ENCODE measurements around the gene USP21.

USP21 gene

DNA sequence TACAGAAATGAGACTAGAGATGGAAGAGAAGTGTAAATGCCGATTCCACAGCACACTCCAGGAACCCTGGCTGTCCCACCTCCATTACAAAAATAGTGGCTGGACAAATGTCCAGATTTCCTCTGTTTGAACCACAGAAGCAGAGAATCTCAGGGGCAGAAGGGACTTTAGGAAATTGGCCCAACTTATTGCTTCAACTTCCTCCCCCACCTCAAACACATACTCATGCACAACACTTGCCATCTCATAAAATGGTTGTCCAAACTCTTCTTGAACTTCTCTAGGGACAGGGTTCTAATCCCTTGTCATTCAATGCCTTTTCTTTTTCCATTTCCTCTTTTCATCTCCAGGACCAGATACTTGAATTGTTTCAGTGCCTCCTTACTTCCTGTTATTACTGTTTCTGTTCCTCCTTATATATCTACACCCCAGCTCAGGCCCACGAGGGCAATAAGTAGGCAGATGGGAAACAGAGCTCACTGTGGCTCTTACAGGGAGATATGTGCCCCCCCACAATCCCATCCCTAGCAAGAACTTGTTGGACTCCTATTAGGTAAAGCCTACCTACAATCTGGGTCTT is 26.5 kb downstream of the USP21 start:
- H3K9me3 ChIP-seq (ENCODE audit: control insufficient read depth, insufficient read depth, low read length), result no peaks in the 10 kb centered on the region
- H3K27ac ChIP-seq (ENCODE audit: low read depth, low read length), result no peak overlapping the region
- H3K4me1 ChIP-seq (ENCODE audit: control insufficient read depth, insufficient read depth, low read length), result no peaks in the 10 kb centered on the region
- no peaks in the 10 kb centered on the region; the same call in 1 of the 2 replicates for H3K36me3 ChIP-seq (ENCODE audit: control insufficient read depth, insufficient read depth, low read length)
- H3K4me3 ChIP-seq (ENCODE audit: low read depth, low read length), result no peak overlapping the region
- H3K9ac ChIP-seq (ENCODE audit: low read depth, low read length), result no peak overlapping the region
- H3K27me3 ChIP-seq (ENCODE audit: control insufficient read depth, insufficient read depth, low read length), result no peaks in the 10 kb centered on the region

DNA sequence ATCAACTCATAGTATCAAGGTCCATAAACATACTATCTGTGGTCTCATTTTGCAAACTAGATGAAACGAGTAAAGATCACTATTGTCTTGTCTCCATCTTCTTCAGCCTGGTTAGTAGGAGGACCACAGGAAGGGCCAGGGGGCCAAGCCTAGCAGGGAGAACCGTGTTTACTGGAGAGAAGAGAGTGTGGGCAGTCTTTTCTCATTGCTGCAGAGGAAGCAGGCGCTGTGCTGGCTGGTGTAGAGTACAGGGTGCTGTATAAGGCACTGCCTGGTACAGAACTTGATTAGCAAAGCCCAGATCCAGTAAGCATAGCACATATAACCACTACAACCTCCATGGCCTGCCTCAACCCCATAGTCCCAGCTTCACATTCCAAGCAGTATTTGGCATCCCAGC is 28.0 kb downstream of the USP21 start:
- H3K36me3 ChIP-seq (ENCODE audit: control insufficient read depth, insufficient read depth, low read length), result peaks cover 5% of the 10 kb centered on the region
- H3K9ac ChIP-seq (ENCODE audit: low read depth, low read length), result no peak overlapping the region
- no peaks in the 10 kb centered on the region for H3K27me3 ChIP-seq (ENCODE audit: control insufficient read depth, insufficient read depth, low read length)
- H3K9me3 ChIP-seq (ENCODE audit: control insufficient read depth, insufficient read depth, low read length), result no peaks in the 10 kb centered on the region
- no peaks in the 10 kb centered on the region for H3K4me1 ChIP-seq (ENCODE audit: control insufficient read depth, insufficient read depth, low read length)
- H3K27ac ChIP-seq (ENCODE audit: low read depth, low read length), result no peak overlapping the region
- H3K4me3 ChIP-seq (ENCODE audit: low read depth, low read length), result no peak overlapping the region

DNA sequence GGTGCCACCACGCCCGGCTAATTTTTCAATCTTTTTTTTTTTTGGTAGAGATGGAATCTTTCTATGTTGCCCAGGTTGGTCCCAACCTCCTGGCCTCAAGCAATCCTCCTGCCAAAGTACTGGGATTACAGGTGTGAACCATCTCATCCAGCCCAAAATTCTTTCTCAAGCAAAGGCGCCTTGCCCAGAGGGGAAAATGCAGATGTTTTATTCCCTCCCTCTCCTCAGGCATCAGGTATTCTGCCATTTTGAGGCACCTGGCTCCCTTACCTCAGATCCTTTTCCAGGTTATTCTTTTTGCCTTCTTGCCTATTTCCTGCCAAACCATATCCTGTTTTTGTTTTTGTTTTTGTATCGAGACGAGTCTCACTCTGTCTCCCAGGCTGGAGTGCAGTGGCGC is 29.1 kb downstream of the USP21 start:
- no peak overlapping the region for H3K9ac ChIP-seq (ENCODE audit: low read depth, low read length)
- no peaks in the 10 kb centered on the region for H3K4me1 ChIP-seq (ENCODE audit: control insufficient read depth, insufficient read depth, low read length)
- H3K27ac ChIP-seq (ENCODE audit: low read depth, low read length), result no peak overlapping the region
- peaks cover 5% of the 10 kb centered on the region for H3K36me3 ChIP-seq (ENCODE audit: control insufficient read depth, insufficient read depth, low read length)
- H3K27me3 ChIP-seq (ENCODE audit: control insufficient read depth, insufficient read depth, low read length), result no peaks in the 10 kb centered on the region
- H3K9me3 ChIP-seq (ENCODE audit: control insufficient read depth, insufficient read depth, low read length), result no peaks in the 10 kb centered on the region
- no peak overlapping the region for H3K4me3 ChIP-seq (ENCODE audit: low read depth, low read length)

DNA sequence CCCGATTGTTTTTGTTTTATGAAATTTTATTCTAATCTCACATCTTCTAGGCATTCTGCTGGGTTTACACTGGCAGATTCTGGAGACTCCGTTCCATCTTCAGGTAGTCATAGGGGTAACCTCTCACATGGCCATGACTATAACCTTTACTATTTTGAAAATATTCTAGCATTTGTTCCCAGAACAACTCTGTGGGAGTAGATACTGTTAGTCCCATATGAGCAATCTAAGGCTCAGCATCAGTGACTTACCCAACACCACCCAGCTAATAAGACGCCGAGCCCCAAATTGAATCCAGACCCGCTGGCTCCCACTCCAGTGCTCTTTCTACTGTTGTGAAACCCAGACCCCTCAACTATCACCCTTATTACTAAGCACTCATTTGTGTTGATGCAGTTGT is 29.7 kb downstream of the USP21 start:
- Histone ChIP-seq H3K4me3 (ENCODE audit: low read depth, low read length) (no peak overlapping the region), H3K36me3 (ENCODE audit: control insufficient read depth, insufficient read depth, low read length) (peaks cover 5% of the 10 kb centered on the region), H3K9ac (ENCODE audit: low read depth, low read length) (no peak overlapping the region), H3K27me3 (ENCODE audit: control insufficient read depth, insufficient read depth, low read length) (no peaks in the 10 kb centered on the region), H3K4me1 (ENCODE audit: control insufficient read depth, insufficient read depth, low read length) (no peaks in the 10 kb centered on the region), H3K9me3 (ENCODE audit: control insufficient read depth, insufficient read depth, low read length) (no peaks in the 10 kb centered on the region), H3K27ac (ENCODE audit: low read depth, low read length) (no peak overlapping the region)

DNA sequence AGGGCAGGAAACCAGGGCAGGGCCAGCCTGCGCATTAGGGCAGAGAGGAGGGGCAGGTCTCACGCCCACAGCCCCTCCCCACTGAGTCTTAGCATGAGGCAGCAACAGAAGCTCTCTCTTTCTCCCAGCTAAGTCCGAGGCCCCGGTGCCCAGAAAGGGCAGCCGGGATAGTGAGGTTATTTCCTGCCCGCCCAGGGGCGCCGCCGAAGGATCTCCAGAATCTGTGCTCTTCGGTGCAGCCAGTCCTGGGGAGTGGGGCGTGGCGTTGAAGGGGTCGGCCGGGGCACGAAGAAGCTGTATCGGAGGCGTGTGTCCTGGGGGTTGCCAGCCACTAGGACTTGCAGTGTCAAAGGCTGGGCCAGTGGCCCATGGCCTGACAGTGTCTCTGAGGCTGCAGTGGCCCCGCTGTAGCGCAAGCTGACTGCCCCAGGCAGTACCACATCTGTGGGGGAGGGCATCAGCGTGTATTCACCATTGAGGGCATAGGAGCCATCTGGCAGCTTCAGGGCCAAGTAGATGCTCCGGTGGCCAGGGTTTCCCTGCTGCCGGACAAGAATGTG is 31.7 kb downstream of the USP21 start:
- Histone ChIP-seq H3K27ac (ENCODE audit: low read depth, low read length) (no peak overlapping the region), H3K4me1 (ENCODE audit: control insufficient read depth, insufficient read depth, low read length) (no peaks in the 10 kb centered on the region), H3K36me3 (ENCODE audit: control insufficient read depth, insufficient read depth, low read length) (peaks cover 5% of the 10 kb centered on the region), H3K27me3 (ENCODE audit: control insufficient read depth, insufficient read depth, low read length) (no peaks in the 10 kb centered on the region), H3K4me3 (ENCODE audit: low read depth, low read length) (no peak overlapping the region), H3K9me3 (ENCODE audit: control insufficient read depth, insufficient read depth, low read length) (no peaks in the 10 kb centered on the region), H3K9ac (ENCODE audit: low read depth, low read length) (no peak overlapping the region)

DNA sequence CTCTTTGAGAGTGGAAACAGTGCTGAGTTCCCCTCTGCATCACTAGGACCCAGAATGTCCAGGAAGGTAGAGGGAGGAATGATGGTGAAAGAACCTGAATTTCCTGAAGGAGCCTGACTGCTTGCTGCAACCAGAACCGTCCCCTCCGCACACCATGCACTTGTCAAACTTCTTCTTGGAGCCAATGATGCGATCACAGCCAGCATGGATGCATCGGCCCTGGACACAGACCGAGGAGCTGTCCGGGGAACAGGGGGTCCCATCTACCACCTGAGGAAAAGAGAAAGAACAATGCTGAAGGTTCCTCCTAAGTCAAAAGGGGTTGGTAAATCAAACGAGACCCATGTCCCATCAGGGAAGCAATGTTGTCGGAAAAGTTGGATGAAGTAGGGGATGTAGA is 32.7 kb downstream of the USP21 start:
- no peak overlapping the region for H3K27ac ChIP-seq (ENCODE audit: low read depth, low read length)
- H3K4me1 ChIP-seq (ENCODE audit: control insufficient read depth, insufficient read depth, low read length), result no peaks in the 10 kb centered on the region; the same call in 1 of the 2 replicates
- H3K36me3 ChIP-seq (ENCODE audit: control insufficient read depth, insufficient read depth, low read length), result peaks cover 5% of the 10 kb centered on the region
- no peak overlapping the region for H3K4me3 ChIP-seq (ENCODE audit: low read depth, low read length)
- no peaks in the 10 kb centered on the region for H3K9me3 ChIP-seq (ENCODE audit: control insufficient read depth, insufficient read depth, low read length)
- no peaks in the 10 kb centered on the region for H3K27me3 ChIP-seq (ENCODE audit: control insufficient read depth, insufficient read depth, low read length)
- H3K9ac ChIP-seq (ENCODE audit: low read depth, low read length), result no peak overlapping the region

DNA sequence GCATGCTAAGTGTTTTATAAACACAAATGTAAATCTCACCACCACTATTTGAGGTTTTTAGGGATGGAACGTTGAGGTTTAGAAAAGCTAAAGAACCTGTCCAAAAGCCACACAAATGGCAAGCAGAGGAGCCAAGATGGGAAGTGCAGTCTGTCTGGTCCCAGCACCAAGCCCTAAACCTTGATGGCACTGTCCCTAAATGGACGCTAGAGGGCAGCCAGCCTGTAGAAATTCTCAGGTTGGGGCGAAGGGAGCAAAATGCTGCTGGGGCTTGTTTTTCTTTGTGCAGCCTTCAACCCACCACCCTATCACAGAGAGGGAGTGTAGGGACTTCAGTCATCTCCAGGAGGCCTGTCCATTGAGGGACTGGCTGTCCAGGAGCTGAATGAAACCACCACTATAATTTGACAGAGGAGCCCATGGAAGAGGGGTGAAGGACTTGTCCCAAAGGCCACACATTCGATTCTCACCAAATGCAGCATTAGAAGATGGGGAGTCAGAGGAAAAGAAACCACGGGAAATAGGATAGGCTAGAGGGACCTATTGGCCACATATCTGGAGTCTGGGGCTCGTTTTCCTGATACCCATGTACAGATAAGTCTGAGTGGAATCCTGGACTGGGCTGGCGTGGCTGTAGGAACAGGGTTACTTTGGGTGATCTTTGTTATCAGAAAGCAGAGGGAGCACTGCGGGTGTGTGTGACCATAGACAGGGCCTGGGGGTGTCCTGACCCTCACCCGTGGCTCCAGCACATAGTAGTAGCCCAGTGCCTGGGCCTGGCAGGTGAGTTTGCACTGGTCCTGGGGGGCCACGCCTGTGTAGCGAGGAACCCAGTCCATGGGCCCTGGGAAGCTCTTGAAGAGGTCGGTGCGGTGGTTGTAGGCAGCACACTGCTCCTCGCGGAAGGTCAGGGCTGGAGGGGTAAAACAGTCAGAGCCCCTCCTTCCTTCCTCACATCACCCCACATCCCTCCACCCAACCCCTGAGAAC is 33.5 kb downstream of the USP21 start:
- Histone ChIP-seq H3K9ac (ENCODE audit: low read depth, low read length) (no peak overlapping the region), H3K27ac (ENCODE audit: low read depth, low read length) (no peak overlapping the region), H3K4me1 (ENCODE audit: control insufficient read depth, insufficient read depth, low read length) (peaks cover 5% of the 10 kb centered on the region), H3K9me3 (ENCODE audit: control insufficient read depth, insufficient read depth, low read length) (no peaks in the 10 kb centered on the region), H3K4me3 (ENCODE audit: low read depth, low read length) (no peak overlapping the region), H3K27me3 (ENCODE audit: control insufficient read depth, insufficient read depth, low read length) (no peaks in the 10 kb centered on the region), H3K36me3 (ENCODE audit: control insufficient read depth, insufficient read depth, low read length) (peaks cover 5% of the 10 kb centered on the region)

DNA sequence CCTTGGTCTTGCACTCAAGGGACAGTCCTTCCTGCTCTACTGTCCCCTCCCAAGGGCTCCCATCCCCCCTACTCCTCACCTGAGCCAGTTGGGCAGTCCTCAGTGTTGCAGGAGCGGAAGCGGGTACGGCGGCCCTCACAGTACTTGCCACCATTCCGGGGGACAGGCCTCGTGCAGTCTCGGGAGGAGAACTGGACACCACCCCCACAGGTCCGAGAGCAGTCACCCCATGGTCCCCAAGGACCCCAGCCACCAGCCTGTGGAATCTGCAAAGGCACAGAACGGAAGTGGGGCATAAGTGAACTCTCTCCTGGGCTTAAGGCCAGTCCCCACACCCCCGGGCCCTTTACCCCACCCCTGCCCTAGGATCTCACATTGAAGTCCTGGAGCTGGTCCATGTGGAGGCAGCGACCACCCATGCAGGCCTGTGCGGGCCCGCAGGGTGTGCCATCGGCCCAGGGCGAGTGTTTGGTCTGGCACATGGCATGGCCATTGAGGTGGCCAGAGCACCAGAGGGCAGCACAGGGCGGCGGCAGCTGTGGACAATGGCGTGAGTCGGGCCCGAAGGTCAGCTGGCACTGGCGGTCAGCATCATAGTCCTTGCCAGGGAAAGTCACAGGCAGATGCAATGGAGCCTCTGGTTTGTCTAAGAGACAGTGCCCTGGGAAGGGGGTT is 34.4 kb downstream of the USP21 start:
- Histone ChIP-seq H3K9me3 (ENCODE audit: control insufficient read depth, insufficient read depth, low read length) (no peaks in the 10 kb centered on the region), H3K9ac (ENCODE audit: low read depth, low read length) (no peak overlapping the region), H3K27ac (ENCODE audit: low read depth, low read length) (no peak overlapping the region), H3K4me1 (ENCODE audit: control insufficient read depth, insufficient read depth, low read length) (peaks cover 13% of the 10 kb centered on the region), H3K27me3 (ENCODE audit: control insufficient read depth, insufficient read depth, low read length) (no peaks in the 10 kb centered on the region), H3K36me3 (ENCODE audit: control insufficient read depth, insufficient read depth, low read length) (peaks cover 5% of the 10 kb centered on the region), H3K4me3 (ENCODE audit: low read depth, low read length) (no peak overlapping the region)

DNA sequence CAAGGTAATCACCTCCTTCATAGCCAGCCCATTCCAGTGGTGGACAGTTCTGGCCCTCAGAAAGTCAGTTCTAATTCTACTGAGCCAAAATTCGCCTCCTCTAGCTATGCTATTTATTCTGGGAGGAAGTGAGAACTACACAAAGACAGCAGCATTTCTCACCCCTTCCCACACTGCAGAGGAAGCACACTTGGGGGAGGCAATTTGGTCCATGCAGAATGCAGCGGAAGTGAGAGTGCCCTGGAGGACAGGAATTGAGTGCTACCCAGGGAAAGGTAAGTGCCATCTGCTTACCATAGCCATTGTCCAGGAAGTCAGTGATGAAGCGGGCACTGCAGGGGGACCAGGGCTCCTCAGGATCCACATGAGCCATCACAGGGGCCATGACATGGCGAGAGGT is 35.9 kb downstream of the USP21 start:
- no peak overlapping the region for H3K27ac ChIP-seq (ENCODE audit: low read depth, low read length)
- no peaks in the 10 kb centered on the region for H3K27me3 ChIP-seq (ENCODE audit: control insufficient read depth, insufficient read depth, low read length)
- H3K4me3 ChIP-seq (ENCODE audit: low read depth, low read length), result no peak overlapping the region
- no peaks in the 10 kb centered on the region for H3K9me3 ChIP-seq (ENCODE audit: control insufficient read depth, insufficient read depth, low read length)
- H3K36me3 ChIP-seq (ENCODE audit: control insufficient read depth, insufficient read depth, low read length), result peaks cover 5% of the 10 kb centered on the region
- no peak overlapping the region for H3K9ac ChIP-seq (ENCODE audit: low read depth, low read length)
- H3K4me1 ChIP-seq (ENCODE audit: control insufficient read depth, insufficient read depth, low read length), result peaks cover 28% of the 10 kb centered on the region

DNA sequence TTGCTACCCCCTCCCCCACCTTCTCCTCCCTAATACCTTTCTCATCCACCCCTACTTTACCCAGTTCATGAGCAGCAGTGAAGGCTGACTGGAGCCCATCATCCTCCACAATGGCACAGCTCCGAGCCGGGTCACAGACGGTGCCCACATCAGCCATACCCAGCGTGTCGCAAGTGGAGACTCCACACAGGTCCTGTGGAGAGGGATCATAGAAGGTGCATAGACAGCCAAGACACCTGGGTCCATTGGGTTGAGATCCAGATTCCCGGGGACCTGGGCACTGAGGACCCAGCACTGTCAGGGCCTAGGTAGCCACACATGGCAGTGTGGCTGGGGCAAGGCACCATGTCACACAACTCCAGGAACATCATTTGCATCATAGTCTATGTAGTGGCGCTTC is 36.8 kb downstream of the USP21 start:
- Histone ChIP-seq H3K9me3 (ENCODE audit: control insufficient read depth, insufficient read depth, low read length) (no peaks in the 10 kb centered on the region), H3K36me3 (ENCODE audit: control insufficient read depth, insufficient read depth, low read length) (peaks cover 5% of the 10 kb centered on the region; the same call in 1 of the 2 replicates), H3K4me3 (ENCODE audit: low read depth, low read length) (no peak overlapping the region), H3K27me3 (ENCODE audit: control insufficient read depth, insufficient read depth, low read length) (no peaks in the 10 kb centered on the region), H3K27ac (ENCODE audit: low read depth, low read length) (no peak overlapping the region), H3K4me1 (ENCODE audit: control insufficient read depth, insufficient read depth, low read length) (peaks cover 37% of the 10 kb centered on the region), H3K9ac (ENCODE audit: low read depth, low read length) (no peak overlapping the region)
